ENCODE measurements around the gene CRHR1.

Gene CRHR1

DNA sequence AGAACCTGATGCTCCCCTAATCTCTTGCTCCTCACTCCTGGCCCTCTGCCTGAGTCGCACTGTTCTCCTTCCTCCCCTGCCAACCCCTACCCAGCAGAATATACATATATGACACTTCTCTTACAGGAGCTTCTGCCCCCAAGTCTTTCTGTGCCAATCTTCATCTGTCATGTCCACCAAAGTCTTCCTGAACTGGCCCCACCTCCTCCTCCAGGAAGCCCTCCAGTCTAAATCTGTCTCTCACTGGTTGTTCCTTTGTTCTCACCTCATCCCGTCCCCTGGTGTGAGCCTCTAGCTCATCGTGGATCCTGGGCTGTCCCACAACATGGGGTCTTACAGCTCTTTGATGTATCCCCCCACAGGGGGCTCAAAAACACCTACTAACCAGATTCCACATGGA lies 8.3 kb downstream of the CRHR1 start:
- Histone ChIP-seq H3K27ac (ENCODE audit: low read depth, low read length) (no peak overlapping the region), H3K9ac (ENCODE audit: low read length) (no peak overlapping the region), H3K4ac (ENCODE audit: low read depth, low read length) (no peak overlapping the region), H2AK5ac (ENCODE audit: low read length) (no peak overlapping the region), H2BK5ac (ENCODE audit: low read depth, low read length, poor library complexity) (no peak overlapping the region), H3K27me3 (ENCODE audit: insufficient read depth, low read length) (no peaks in the 10 kb centered on the region), H3K79me2 (ENCODE audit: control insufficient read depth, insufficient read depth, low read length, poor library complexity) (no peaks in the 10 kb centered on the region), H2AFZ (ENCODE audit: insufficient read depth, low read length, poor library complexity) (no peak overlapping the region), H4K12ac (ENCODE audit: low read depth, low read length) (no peak overlapping the region), H3K4me1 (ENCODE audit: control insufficient read depth in 1 of 2, insufficient read depth in 2 of 2, low read length in 2 of 2) (peaks cover 0 to 5% of the 10 kb centered on the region in 2 experiments), H3K4me2 (ENCODE audit: low read length) (no peak overlapping the region), H2BK12ac (ENCODE audit: low read length) (no peak overlapping the region), H3K14ac (ENCODE audit: low read length) (no peak overlapping the region), H4K91ac (ENCODE audit: low read depth, low read length) (no peak overlapping the region), H2BK120ac (ENCODE audit: insufficient read depth, low read length, poor library complexity) (no peak overlapping the region), H3K4me3 (ENCODE audit: low read depth, low read length) (no peak overlapping the region), H3K36me3 (ENCODE audit: control insufficient read depth in 1 of 2, insufficient read depth in 2 of 2, low read length in 2 of 2) (no peaks in the 10 kb centered on the region), H3K9me3 (ENCODE audit: insufficient read depth, low read depth, low read length) (no peaks in the 10 kb centered on the region), H4K8ac (ENCODE audit: low read depth, low read length) (no peak overlapping the region), H3K79me1 (ENCODE audit: low read length) (no peaks in the 10 kb centered on the region), H3K23ac (ENCODE audit: low read length) (no peak overlapping the region), H3K18ac (ENCODE audit: low read length) (no peak overlapping the region)
- no CpG with 5 or more reads among the region's 3 CpGs for WGBS (ENCODE audit: extremely low coverage, insufficient coverage, insufficient read length)
- no peak for DNase-seq

- H3K79me1 ChIP-seq (ENCODE audit: low read length): no peaks in the 10 kb centered on the region
- H3K14ac ChIP-seq (ENCODE audit: low read length): no peak overlapping the region
- no peak overlapping the region for H3K4me2 ChIP-seq (ENCODE audit: low read length)
- H3K36me3 ChIP-seq (ENCODE audit: control insufficient read depth in 1 of 2, insufficient read depth in 2 of 2, low read length in 2 of 2): no peaks in the 10 kb centered on the region
- WGBS (ENCODE audit: extremely low coverage, insufficient coverage, insufficient read length): no CpG with 5 or more reads among the region's 22 CpGs
- no peak overlapping the region for H4K12ac ChIP-seq (ENCODE audit: low read depth, low read length)
- H3K4ac ChIP-seq (ENCODE audit: low read depth, low read length): no peak overlapping the region
- no peak overlapping the region for H2BK12ac ChIP-seq (ENCODE audit: low read length)
- H2BK120ac ChIP-seq (ENCODE audit: insufficient read depth, low read length, poor library complexity): no peak overlapping the region
- no peaks in the 10 kb centered on the region for H3K79me2 ChIP-seq (ENCODE audit: control insufficient read depth, insufficient read depth, low read length, poor library complexity)
- peak in 1 of 2 donors; percentile 11 for DNase-seq
- peaks cover 0 to 5% of the 10 kb centered on the region in 2 experiments for H3K4me1 ChIP-seq (ENCODE audit: control insufficient read depth in 1 of 2, insufficient read depth in 2 of 2, low read length in 2 of 2)
- no peak overlapping the region for H4K91ac ChIP-seq (ENCODE audit: low read depth, low read length)
- H3K23ac ChIP-seq (ENCODE audit: low read length): no peak overlapping the region
- H2AK5ac ChIP-seq (ENCODE audit: low read length): no peak overlapping the region
- no peak overlapping the region for H2BK5ac ChIP-seq (ENCODE audit: low read depth, low read length, poor library complexity)
- no peaks in the 10 kb centered on the region for H3K27me3 ChIP-seq (ENCODE audit: insufficient read depth, low read length)
- no peak overlapping the region for H3K9ac ChIP-seq (ENCODE audit: low read length)
- no peak overlapping the region for H4K8ac ChIP-seq (ENCODE audit: low read depth, low read length)
- H3K18ac ChIP-seq (ENCODE audit: low read length): no peak overlapping the region
- H3K4me3 ChIP-seq (ENCODE audit: low read depth, low read length): no peak overlapping the region
- H2AFZ ChIP-seq (ENCODE audit: insufficient read depth, low read length, poor library complexity): no peak overlapping the region
- H3K9me3 ChIP-seq (ENCODE audit: insufficient read depth, low read depth, low read length): no peaks in the 10 kb centered on the region
- H3K27ac ChIP-seq (ENCODE audit: low read depth, low read length): no peak overlapping the region
Measured at GRCh38 chr17:45792995-45793755, 9.1 kb downstream of the CRHR1 start.

DNA sequence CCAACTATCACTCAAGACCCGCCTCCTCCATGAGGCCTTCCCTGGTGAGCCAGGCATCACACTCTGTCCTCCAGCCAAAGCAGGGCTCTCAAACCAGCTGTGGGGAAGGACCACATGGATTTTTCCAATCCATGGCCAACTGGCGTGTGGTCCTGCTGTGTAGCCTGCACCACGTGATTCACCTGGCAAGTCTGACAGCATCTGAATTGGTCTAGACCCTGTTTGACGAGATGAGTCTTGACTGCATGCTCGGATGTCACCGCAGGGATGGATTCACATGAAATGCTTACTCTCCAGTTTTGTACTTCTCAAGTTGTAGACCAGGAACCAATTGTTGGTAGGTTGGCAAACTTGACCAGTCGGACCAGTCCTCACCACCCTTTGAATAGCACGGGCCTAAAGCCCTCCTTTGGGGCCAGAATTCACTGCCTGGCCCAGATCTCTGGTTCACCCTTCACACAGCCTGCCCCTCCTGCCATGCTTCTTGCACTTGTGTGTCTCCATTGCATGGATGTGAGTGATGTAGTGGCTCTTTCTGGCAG lies 9.9 kb downstream of the CRHR1 start:
- Histone ChIP-seq H3K9ac (ENCODE audit: low read length) (no peak overlapping the region), H3K4me3 (ENCODE audit: low read depth, low read length) (no peak overlapping the region), H3K4me1 (ENCODE audit: control insufficient read depth in 1 of 2, insufficient read depth in 2 of 2, low read length in 2 of 2) (peaks cover 0 to 5% of the 10 kb centered on the region in 2 experiments), H3K4ac (ENCODE audit: low read depth, low read length) (no peak overlapping the region), H3K79me1 (ENCODE audit: low read length) (no peaks in the 10 kb centered on the region), H3K18ac (ENCODE audit: low read length) (no peak overlapping the region), H3K9me3 (ENCODE audit: insufficient read depth, low read depth, low read length) (no peaks in the 10 kb centered on the region), H3K14ac (ENCODE audit: low read length) (no peak overlapping the region), H3K27ac (ENCODE audit: low read depth, low read length) (no peak overlapping the region), H3K23ac (ENCODE audit: low read length) (no peak overlapping the region), H2AK5ac (ENCODE audit: low read length) (no peak overlapping the region), H3K27me3 (ENCODE audit: insufficient read depth, low read length) (no peaks in the 10 kb centered on the region), H3K4me2 (ENCODE audit: low read length) (no peak overlapping the region), H4K12ac (ENCODE audit: low read depth, low read length) (no peak overlapping the region), H4K8ac (ENCODE audit: low read depth, low read length) (no peak overlapping the region), H2BK120ac (ENCODE audit: insufficient read depth, low read length, poor library complexity) (no peak overlapping the region), H4K91ac (ENCODE audit: low read depth, low read length) (no peak overlapping the region), H2BK5ac (ENCODE audit: low read depth, low read length, poor library complexity) (no peak overlapping the region), H2AFZ (ENCODE audit: insufficient read depth, low read length, poor library complexity) (no peak overlapping the region), H3K36me3 (ENCODE audit: control insufficient read depth in 1 of 2, insufficient read depth in 2 of 2, low read length in 2 of 2) (no peaks in the 10 kb centered on the region), H3K79me2 (ENCODE audit: control insufficient read depth, insufficient read depth, low read length, poor library complexity) (no peaks in the 10 kb centered on the region), H2BK12ac (ENCODE audit: low read length) (no peak overlapping the region)
- DNase-seq: no peak
- no CpG with 5 or more reads among the region's 8 CpGs for WGBS (ENCODE audit: extremely low coverage, insufficient coverage, insufficient read length)

DNA sequence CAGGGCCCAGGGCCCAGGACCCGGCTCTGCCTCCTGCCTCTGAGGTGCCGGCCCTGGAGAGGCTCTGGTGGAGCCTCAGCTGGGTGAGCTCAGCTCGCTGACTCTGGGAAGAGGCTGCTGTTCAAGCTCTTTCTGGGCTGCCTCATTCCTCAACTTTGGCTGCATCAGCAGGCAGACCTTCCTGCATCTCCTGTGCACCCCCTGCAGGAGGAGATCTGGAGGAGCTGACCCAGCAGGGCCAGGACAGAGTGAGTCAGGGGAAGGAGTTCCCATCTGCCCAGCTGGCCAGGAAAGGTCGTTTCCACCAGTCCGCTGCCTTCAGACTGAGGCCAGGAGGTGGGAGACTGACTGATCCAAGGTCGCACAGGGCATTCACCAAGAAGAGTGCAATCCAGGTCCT lies 10.7 kb downstream of the CRHR1 start:
- H3K4me2 ChIP-seq (ENCODE audit: low read length): no peak overlapping the region
- no peaks in the 10 kb centered on the region for H3K79me1 ChIP-seq (ENCODE audit: low read length)
- H3K18ac ChIP-seq (ENCODE audit: low read length): no peak overlapping the region
- H3K4me3 ChIP-seq (ENCODE audit: low read depth, low read length): no peak overlapping the region
- H3K9me3 ChIP-seq (ENCODE audit: insufficient read depth, low read depth, low read length): no peaks in the 10 kb centered on the region
- DNase-seq: no peak
- H3K36me3 ChIP-seq (ENCODE audit: control insufficient read depth in 1 of 2, insufficient read depth in 2 of 2, low read length in 2 of 2): no peaks in the 10 kb centered on the region
- H4K12ac ChIP-seq (ENCODE audit: low read depth, low read length): no peak overlapping the region
- H3K4ac ChIP-seq (ENCODE audit: low read depth, low read length): no peak overlapping the region
- no peak overlapping the region for H2BK120ac ChIP-seq (ENCODE audit: insufficient read depth, low read length, poor library complexity)
- H3K27me3 ChIP-seq (ENCODE audit: insufficient read depth, low read length): no peaks in the 10 kb centered on the region
- no peak overlapping the region for H3K27ac ChIP-seq (ENCODE audit: low read depth, low read length)
- peaks cover 0 to 5% of the 10 kb centered on the region in 2 experiments for H3K4me1 ChIP-seq (ENCODE audit: control insufficient read depth in 1 of 2, insufficient read depth in 2 of 2, low read length in 2 of 2)
- H4K91ac ChIP-seq (ENCODE audit: low read depth, low read length): no peak overlapping the region
- no peak overlapping the region for H2AK5ac ChIP-seq (ENCODE audit: low read length)
- H3K23ac ChIP-seq (ENCODE audit: low read length): no peak overlapping the region
- no peak overlapping the region for H3K9ac ChIP-seq (ENCODE audit: low read length)
- no peak overlapping the region for H2AFZ ChIP-seq (ENCODE audit: insufficient read depth, low read length, poor library complexity)
- no peaks in the 10 kb centered on the region for H3K79me2 ChIP-seq (ENCODE audit: control insufficient read depth, insufficient read depth, low read length, poor library complexity)
- WGBS (ENCODE audit: extremely low coverage, insufficient coverage, insufficient read length): no CpG with 5 or more reads among the region's 6 CpGs
- no peak overlapping the region for H4K8ac ChIP-seq (ENCODE audit: low read depth, low read length)
- no peak overlapping the region for H2BK5ac ChIP-seq (ENCODE audit: low read depth, low read length, poor library complexity)
- H2BK12ac ChIP-seq (ENCODE audit: low read length): no peak overlapping the region
- H3K14ac ChIP-seq (ENCODE audit: low read length): no peak overlapping the region

Measured in trophoblast cell (in vitro differentiated cells and primary cell).